ENCODE results near the gene SERAC1. TPM values are rescaled to one million over a fixed set of nuclear protein-coding genes. Genes with fewer than 3 reads are reported as not detected.

Gene SERAC1
- total and polyA plus RNA-seq, 2 of the 4 experiments (the other 2 are of a cell fraction), result 7.7 to 15.6 TPM

- in situ Hi-C loops (cut with MboI; ENCODE audit: low sequenced_read_pairs) (no loop called here), intact Hi-C loops (cut with micrococcal nuclease) (loop anchor here (10.0 kb wide), 1 partner anchor 747 kb away; no protein-coding TSS in a partner anchor), dilution Hi-C loops (cut with HindIII; ENCODE audit: low sequenced_read_pairs, unreplicated experiment) (no loop called here)
- Histone ChIP-seq H3K79me1 (ENCODE audit: low read depth in 1 of 2, low read length in 2 of 2) (peaks cover 26 to 68% of the 10 kb centered on the region in 2 experiments), H3K9me3 (ENCODE audit: control insufficient read depth, insufficient read depth, low read length) (no peaks in the 10 kb centered on the region), H2BK15ac (ENCODE audit: low read depth, low read length) (peak overlapping the region; percentile 96; the same call in 2 of the 3 replicates), H3K4me2 (ENCODE audit: low read depth, low read length) (no peak overlapping the region), H3K4me1 (ENCODE audit: control insufficient read depth, insufficient read depth, low read length) (peaks cover 35% of the 10 kb centered on the region), H4K5ac (ENCODE audit: low read depth, low read length) (peak overlapping the region; percentile 43; the same call in 1 of the 2 replicates), H3K36me3 (ENCODE audit: control insufficient read depth, insufficient read depth, low read length) (peaks cover 46% of the 10 kb centered on the region), H4K8ac (ENCODE audit: low read depth in 2 of 2, low read length in 2 of 2) (peak overlapping the region; percentile 39 to 75; a peak in 3 of 4 replicates), H2BK5ac (ENCODE audit: low read depth, low read length, poor library complexity, severe bottlenecking) (peak overlapping the region; percentile 89), H3K27me3 (ENCODE audit: control insufficient read depth, insufficient read depth, low read length) (no peaks in the 10 kb centered on the region), H3K9me1 (ENCODE audit: insufficient read depth, low read length) (peaks cover 38% of the 10 kb centered on the region), H2BK120ac (ENCODE audit: low read depth, low read length) (peak overlapping the region; percentile 92), H3K4me3 (ENCODE audit: insufficient read depth, low read depth, low read length) (no peak overlapping the region), H2AFZ (replicated peaks; ENCODE audit: low read length, poor library complexity) (peak overlapping the region; percentile 57), H3K27ac (ENCODE audit: insufficient read depth, low read length) (peak overlapping the region; percentile 74), H3K4ac (ENCODE audit: low read depth, low read length) (peak overlapping the region; percentile 94), H3K9ac (ENCODE audit: low read depth, low read length) (no peak overlapping the region; the same call in 1 of the 2 replicates), H3K14ac (replicated peaks; ENCODE audit: low read depth, low read length) (peak overlapping the region; percentile 80), H3K56ac (ENCODE audit: extremely low read depth, insufficient read depth, low read length) (0 out of 2 replicates have a peak overlapping the region, but pooled peaks have one; percentile 17), H3K23ac (ENCODE audit: low read depth, low read length) (peak overlapping the region; percentile 54; the same call in 1 of the 2 replicates), H2BK20ac (ENCODE audit: low read depth, low read length) (peak overlapping the region; percentile 89), H4K91ac (ENCODE audit: insufficient read depth, low read depth, low read length) (peak overlapping the region; percentile 79), H3K18ac (ENCODE audit: low read depth, low read length) (peak overlapping the region; percentile 61), H4K20me1 (ENCODE audit: insufficient read depth, low read length) (no peaks in the 10 kb centered on the region), H2AK5ac (ENCODE audit: low read depth, low read length) (peak overlapping the region; percentile 97), H2AK9ac (replicated peaks; ENCODE audit: low read depth, low read length, poor library complexity) (peak overlapping the region; percentile 6)
- no TSS peak for BruUV-seq (replicated peaks)
- DNase-seq, result no peak
- 87% methylated on average over 3 of the region's 5 CpGs; no CpG with 5 or more reads in 1 of the 2 experiments for WGBS, 2 experiments (ENCODE audit: extremely low coverage in 2 of 2, insufficient read length in 1 of 2)
- TF ChIP-seq, protein P1, sequence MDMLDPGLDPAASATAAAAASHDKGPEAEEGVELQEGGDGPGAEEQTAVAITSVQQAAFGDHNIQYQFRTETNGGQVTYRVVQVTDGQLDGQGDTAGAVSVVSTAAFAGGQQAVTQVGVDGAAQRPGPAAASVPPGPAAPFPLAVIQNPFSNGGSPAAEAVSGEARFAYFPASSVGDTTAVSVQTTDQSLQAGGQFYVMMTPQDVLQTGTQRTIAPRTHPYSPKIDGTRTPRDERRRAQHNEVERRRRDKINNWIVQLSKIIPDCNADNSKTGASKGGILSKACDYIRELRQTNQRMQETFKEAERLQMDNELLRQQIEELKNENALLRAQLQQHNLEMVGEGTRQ (IDR thresholded peaks at IDR 0.05; ENCODE audit: low read depth, low read length), result no peak
- TF ChIP-seq CEBPB (IDR thresholded peaks at IDR 0.05; ENCODE audit: low read depth, low read length), result no peak
- no peak for TF ChIP-seq FOS (IDR thresholded peaks at IDR 0.05; ENCODE audit: low read depth, low read length)
- no peak for ATAC-seq (ENCODE audit: low read depth)
- CTCF ChIA-PET, result interaction anchor here (0.5 kb wide), 1 partner anchor 17 kb away, joined by 6 read pairs; no protein-coding TSS in a partner anchor
- POLR2A ChIA-PET (ENCODE audit: unreplicated experiment), result no interaction called here
Observed at GRCh38 chr6:158061361-158061708, 106.7 kb downstream of the SERAC1 start.

All from IMR-90 (cell line).